Calu3 (cell line): ENCODE measurements around the gene YTHDC2. TPM values are rescaled to one million over a fixed set of nuclear protein-coding genes. Genes with fewer than 3 reads are reported as not detected.

Source experiments
- Bru-seq: library from RNA; stranded (reverse); fragments of 400-500 nt; gene quantifications from one replicate; lab custom pipeline; 2021; lab: Mats Ljungman, UMichigan
- BruChase-seq, 2 experiments: library from RNA; stranded (reverse); fragments of 400-500 nt; gene quantifications; one replicate each; lab custom pipeline; 2021; lab: Mats Ljungman, UMichigan
- BruUV-seq: library from RNA; stranded (reverse); fragments of 400-500 nt; replicated peaks from 2 replicates; lab custom pipeline; 2021; lab: Mats Ljungman, UMichigan
- CTCF ChIA-PET: fragments of 300-600 bp; sonication (Branson Sonifier 250); formaldehyde crosslinking; loops from one replicate; lab custom pipeline; 2022; ENCODE audit warnings: antibody characterized with exemption; lab: Charles Lee
- DNase-seq: peaks from one replicate; pipeline ENCODE4 v3.0.0; 2022
- H3K27ac Mint-ChIP-seq: one replicate; pipeline ENCODE4 v1.8.0; 2022; ENCODE audit warnings: mixed read lengths; ENCODE audit not compliant: unreplicated experiment
- H3K27me3 Mint-ChIP-seq: one replicate; pipeline ENCODE4 v1.8.0; 2022; ENCODE audit warnings: mixed read lengths; ENCODE audit not compliant: unreplicated experiment
- H3K36me3 Mint-ChIP-seq: one replicate; pipeline ENCODE4 v1.8.0; 2022; ENCODE audit warnings: mild to moderate bottlenecking, moderate library complexity, mixed read lengths; ENCODE audit not compliant: insufficient read depth, unreplicated experiment
- H3K4me1 Mint-ChIP-seq: one replicate; pipeline ENCODE4 v1.8.0; 2022; ENCODE audit warnings: mild to moderate bottlenecking, low read depth, mixed read lengths; ENCODE audit not compliant: unreplicated experiment
- H3K4me3 Mint-ChIP-seq: one replicate; pipeline ENCODE4 v1.8.0; 2022; ENCODE audit warnings: mild to moderate bottlenecking, low read depth, moderate library complexity, mixed read lengths; ENCODE audit not compliant: unreplicated experiment
- H3K9me3 Mint-ChIP-seq: one replicate; pipeline ENCODE4 v1.8.0; 2022; ENCODE audit warnings: low read depth, mixed read lengths; ENCODE audit not compliant: unreplicated experiment
- intact Hi-C: fragments of 100-400 bp; cut with micrococcal nuclease; formaldehyde crosslinking; loops from one replicate; pipeline ENCODE4 v1.10.0; 2022; ENCODE audit not compliant: unreplicated experiment
- long read RNA-seq: library from polyadenylated mRNA; stranded (forward); transcript quantifications from one replicate; pipeline ENCODE4 v2.0.0, GENCODE V29; 2022
- total RNA-seq: library from RNA; stranded (reverse); gene quantifications from 2 replicates; pipeline ENCODE4 v1.2.3, GENCODE V29; 2022
- TF ChIP-seq, protein P1 (sequence below): fragments of 200-600 bp; IDR thresholded peaks from one replicate; pipeline ENCODE4 v1.8.0; 2022; ENCODE audit warnings: antibody characterized with exemption; ENCODE audit not compliant: unreplicated experiment

Gene YTHDC2
- 31.1 and 31.8 TPM in 2 replicates for total RNA-seq
- Bru-seq, nascent RNA: percentile 89 among the genes with signal in this experiment
- BruChase-seq, experiment 1, labeled RNA remaining after a 6-hour chase: percentile 78 among the genes with signal in this experiment
- percentile 85 among the genes with signal in this experiment for BruChase-seq, experiment 2, labeled RNA remaining after a 2-hour chase
- long read RNA-seq, full-length matches to known transcripts: 5 of 11 reads
- long read RNA-seq, partial matches to known transcripts: 4 of 11 reads
- long read RNA-seq, other reads (novel, unspliced or antisense): 2 of 11 reads

DNA sequence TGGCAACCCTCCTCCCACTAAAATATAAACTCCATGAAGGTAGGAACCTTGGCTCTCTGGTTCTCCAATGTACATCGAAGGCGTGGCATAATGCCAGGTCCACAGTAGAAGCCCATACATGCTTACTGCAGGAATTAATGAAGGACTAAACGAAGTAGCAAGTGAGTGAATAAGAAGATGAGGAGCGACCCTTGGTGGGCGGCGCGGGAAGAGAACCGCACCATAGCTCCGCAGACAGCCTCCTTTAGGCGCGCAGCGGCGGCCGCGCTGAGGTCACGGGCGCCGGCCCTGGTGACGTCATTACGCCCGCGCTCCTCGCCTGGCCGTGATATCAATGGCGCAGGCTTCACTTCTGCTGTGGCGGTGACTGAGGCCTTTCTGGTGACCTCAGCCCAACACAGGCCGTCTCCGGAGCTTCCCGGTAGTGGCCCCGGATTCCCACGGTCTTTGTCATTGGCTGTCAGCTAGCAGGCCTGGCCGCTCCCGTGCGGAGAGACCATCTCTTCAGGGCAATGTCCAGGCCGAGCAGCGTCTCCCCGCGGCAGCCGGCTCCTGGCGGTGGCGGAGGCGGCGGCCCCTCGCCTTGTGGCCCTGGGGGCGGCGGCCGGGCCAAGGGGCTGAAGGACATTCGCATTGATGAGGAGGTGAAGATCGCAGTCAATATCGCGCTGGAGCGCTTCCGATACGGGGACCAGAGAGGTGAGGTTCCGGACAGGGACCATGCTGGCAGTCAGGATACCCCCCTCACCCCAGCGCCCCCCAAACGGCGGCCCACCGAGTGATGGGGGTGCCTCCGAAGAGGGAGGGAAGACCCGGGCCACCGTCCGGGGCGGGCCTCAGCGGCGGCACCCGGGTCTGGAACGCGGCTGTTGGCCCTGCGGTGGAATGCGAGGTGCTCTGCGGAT lies at the start of gene YTHDC2:
TSS of gene YTHDC2 (plus strand) at position 311 of the 905 bp plus-strand sequence. CDS start at position 513, 202 bp downstream.
- peaks cover 24% of the 10 kb centered on the region for H3K4me1 Mint-ChIP-seq
- peak within 1 kb of the TSS; percentile 68 for H3K27ac Mint-ChIP-seq
- intact Hi-C loops: loop anchor here (2.0 to 5.0 kb wide), 2 partner anchors 93 to 516 kb away; no protein-coding TSS in a partner anchor
- TF ChIP-seq, protein P1, sequence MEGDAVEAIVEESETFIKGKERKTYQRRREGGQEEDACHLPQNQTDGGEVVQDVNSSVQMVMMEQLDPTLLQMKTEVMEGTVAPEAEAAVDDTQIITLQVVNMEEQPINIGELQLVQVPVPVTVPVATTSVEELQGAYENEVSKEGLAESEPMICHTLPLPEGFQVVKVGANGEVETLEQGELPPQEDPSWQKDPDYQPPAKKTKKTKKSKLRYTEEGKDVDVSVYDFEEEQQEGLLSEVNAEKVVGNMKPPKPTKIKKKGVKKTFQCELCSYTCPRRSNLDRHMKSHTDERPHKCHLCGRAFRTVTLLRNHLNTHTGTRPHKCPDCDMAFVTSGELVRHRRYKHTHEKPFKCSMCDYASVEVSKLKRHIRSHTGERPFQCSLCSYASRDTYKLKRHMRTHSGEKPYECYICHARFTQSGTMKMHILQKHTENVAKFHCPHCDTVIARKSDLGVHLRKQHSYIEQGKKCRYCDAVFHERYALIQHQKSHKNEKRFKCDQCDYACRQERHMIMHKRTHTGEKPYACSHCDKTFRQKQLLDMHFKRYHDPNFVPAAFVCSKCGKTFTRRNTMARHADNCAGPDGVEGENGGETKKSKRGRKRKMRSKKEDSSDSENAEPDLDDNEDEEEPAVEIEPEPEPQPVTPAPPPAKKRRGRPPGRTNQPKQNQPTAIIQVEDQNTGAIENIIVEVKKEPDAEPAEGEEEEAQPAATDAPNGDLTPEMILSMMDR: no peak
- CTCF ChIA-PET: interaction anchor here (0.8 to 1.4 kb wide), 4 partner anchors 38 to 518 kb away, joined by 3 to 10 read pairs (median 4); no protein-coding TSS in a partner anchor
- DNase-seq: peak; percentile 91
- H3K27me3 Mint-ChIP-seq: peaks cover 18% of the 10 kb centered on the region
- H3K4me3 Mint-ChIP-seq: peak within 1 kb of the TSS; percentile 74
- no TSS peak for BruUV-seq
- peaks cover 26% of the 10 kb centered on the region for H3K36me3 Mint-ChIP-seq
- no peaks in the 10 kb centered on the region for H3K9me3 Mint-ChIP-seq

GRCh38 chr5:113474100-113474728 lies 39.3 kb upstream of the YTHDC2 start:
- TF ChIP-seq, protein P1: no peak
- CTCF ChIA-PET: interaction anchor here (0.6 kb wide), 1 partner anchor 75 kb away, joined by 5 read pairs; no protein-coding TSS in a partner anchor
- peaks cover 4% of the 10 kb centered on the region for H3K9me3 Mint-ChIP-seq
- DNase-seq: no peak
- no peaks in the 10 kb centered on the region for H3K36me3 Mint-ChIP-seq
- no TSS peak for BruUV-seq
- H3K27ac Mint-ChIP-seq: no peak overlapping the region
- no peaks in the 10 kb centered on the region for H3K4me1 Mint-ChIP-seq
- H3K27me3 Mint-ChIP-seq: peaks cover 37% of the 10 kb centered on the region
- intact Hi-C loops: no loop called here
- no peak overlapping the region for H3K4me3 Mint-ChIP-seq

- Mint-ChIP-seq H3K4me3 (no peak overlapping the region), H3K36me3 (no peaks in the 10 kb centered on the region), H3K4me1 (no peaks in the 10 kb centered on the region), H3K27me3 (peaks cover 55% of the 10 kb centered on the region), H3K27ac (no peak overlapping the region), H3K9me3 (no peaks in the 10 kb centered on the region)
- CTCF ChIA-PET: no interaction called here
- TF ChIP-seq, protein P1: no peak
- intact Hi-C loops: no loop called here
- BruUV-seq: no TSS peak
- DNase-seq: no peak
Observed at GRCh38 chr5:113478691-113479090, 34.8 kb upstream of the YTHDC2 start.

DNA sequence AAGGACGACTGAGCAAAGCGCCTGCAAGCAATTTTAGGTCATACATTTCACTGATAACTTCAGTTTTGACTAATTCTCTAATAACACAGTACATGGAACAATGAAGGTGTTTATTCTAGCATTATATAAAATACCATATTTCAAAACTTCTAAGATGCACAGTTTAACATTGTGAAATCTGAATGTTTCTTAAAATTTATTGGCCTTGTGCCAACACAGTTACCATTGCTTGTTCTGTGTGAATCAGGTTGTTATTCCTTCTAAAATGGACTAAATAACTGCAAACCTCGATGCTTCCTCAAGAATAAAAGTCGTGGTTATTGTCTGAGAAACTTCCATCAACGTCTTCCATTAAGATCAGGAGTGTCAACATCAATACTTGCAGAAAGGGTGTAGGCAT lies 33.3 kb upstream of the YTHDC2 start:
- no peak overlapping the region for H3K27ac Mint-ChIP-seq
- DNase-seq: no peak
- H3K27me3 Mint-ChIP-seq: peaks cover 70% of the 10 kb centered on the region
- no TSS peak for BruUV-seq
- no peaks in the 10 kb centered on the region for H3K36me3 Mint-ChIP-seq
- intact Hi-C loops: no loop called here
- no peaks in the 10 kb centered on the region for H3K9me3 Mint-ChIP-seq
- no peaks in the 10 kb centered on the region for H3K4me1 Mint-ChIP-seq
- CTCF ChIA-PET: no interaction called here
- TF ChIP-seq, protein P1: no peak
- H3K4me3 Mint-ChIP-seq: no peak overlapping the region
